HL-60 (cell line): ENCODE data around the gene SRCAP.

Source experiments
- CTCF ChIP-seq: IDR thresholded peaks from one replicate; pipeline ENCODE4 v1.5.1; 2011; ENCODE audit warnings: low read length, control low read depth, inconsistent platforms; ENCODE audit not compliant: insufficient read depth
- GABPA ChIP-seq: IDR thresholded peaks from 2 replicates; pipeline ENCODE4 v1.6.1; 2012; ENCODE audit warnings: low read depth

- TF ChIP-seq CTCF (no peak), GABPA (no peak)
Observed at GRCh38 chr16:30760577-30761426, 61.8 kb downstream of the SRCAP start.
